Endothelial cell of umbilical vein (primary cell): ENCODE results near the gene CCNF. TPM values are rescaled to one million over a fixed set of nuclear protein-coding genes. Genes with fewer than 3 reads are reported as not detected.
"Not testable (repeated sequence)": the region's sequence is repeated elsewhere in the genome, so short reads cannot be mapped to it uniquely, and the experiment has no call there.

Experiments
- BruUV-seq: library from RNA; stranded (reverse); fragments of 400-500 nt; replicated peaks from 2 replicates; lab custom pipeline; 2021; lab: Mats Ljungman, UMichigan
- CTCF ChIA-PET: fragments of 300-600, 350-600 bp; sonication (Branson Sonifier 250); formaldehyde crosslinking; loops from one replicate; lab custom pipeline; 2021; ENCODE audit warnings: antibody characterized with exemption, inconsistent platforms; lab: Charles Lee
- POLR2A ChIA-PET: fragments of 300-600, 350-600 bp; sonication (Branson Sonifier 250); formaldehyde crosslinking; loops from one replicate; lab custom pipeline; 2021; ENCODE audit warnings: antibody characterized with exemption, inconsistent platforms; lab: Charles Lee
- DNase-seq: peaks from one replicate; pipeline ENCODE4 v3.0.0-alpha.2; 2011; ENCODE audit warnings: low read depth, low spot score
- FAIRE-seq: peaks from 2 replicates; lab custom pipeline; 2011; peaks lifted over from hg19 to GRCh38; lab: Jason Lieb, UNC
- H2AFZ ChIP-seq: 2 replicates; pipeline ENCODE4 v1.6.0; 2012; ENCODE audit warnings: low read depth, low read length, control low read depth, inconsistent platforms
- H3K27ac ChIP-seq: 2 replicates; pipeline ENCODE4 v1.5.1; 2011; ENCODE audit warnings: low read depth, mild to moderate bottlenecking, control low read depth, low read length, moderate library complexity; ENCODE audit not compliant: insufficient read depth
- H3K27me3 ChIP-seq, 2 experiments: 2 replicates each; pipeline versions ENCODE4 v1.6.0 to v1.6.1; 2011; ENCODE audit warnings: low read length in 2 of 2, mixed read lengths in 1 of 2; ENCODE audit not compliant: control insufficient read depth in 2 of 2, insufficient read depth in 2 of 2
- H3K36me3 ChIP-seq, 2 experiments: 2 replicates in 1 of 2; 3 replicates in 1 of 2; pipeline ENCODE4 v1.5.1; 2011; ENCODE audit warnings: low read length in 2 of 2, mild to moderate bottlenecking in 1 of 2, moderate library complexity in 1 of 2; ENCODE audit not compliant: control insufficient read depth in 2 of 2, insufficient read depth in 2 of 2; ENCODE audit errors: extremely low read depth in 1 of 2
- H3K4me1 ChIP-seq: 3 replicates; pipeline ENCODE4 v1.5.1; 2011; ENCODE audit warnings: mild to moderate bottlenecking, low read length; ENCODE audit not compliant: control insufficient read depth, insufficient read depth; ENCODE audit errors: extremely low read depth
- H3K4me2 ChIP-seq: 2 replicates; pipeline ENCODE4 v1.6.1; 2011; ENCODE audit warnings: low read length, control low read depth, mixed read lengths; ENCODE audit not compliant: insufficient read depth
- H3K4me3 ChIP-seq, 3 experiments: fragments of 200-600 bp in 1 of 3; sonication (generic), shearing (Covaris generic) in 1 of 3; replicated peaks in 1 of 3; 2 replicates each; pipeline ENCODE4 v1.5.1; 2011 to 2016; ENCODE audit warnings: control low read depth in 3 of 3, low read length in 3 of 3, mild to moderate bottlenecking in 2 of 3, inconsistent platforms in 1 of 3, low read depth in 1 of 3, moderate library complexity in 1 of 3; ENCODE audit not compliant: insufficient read depth in 1 of 3
- H3K79me2 ChIP-seq: 2 replicates; pipeline ENCODE4 v1.6.0; 2012; ENCODE audit warnings: low read length, inconsistent platforms; ENCODE audit not compliant: control insufficient read depth, insufficient read depth
- H3K9ac ChIP-seq: replicated peaks from 2 replicates; pipeline ENCODE3; 2011; ENCODE audit warnings: low read length, control low read depth; ENCODE audit not compliant: insufficient read depth; ENCODE audit errors: extremely low read depth
- H3K9me1 ChIP-seq: replicated peaks from 3 replicates; pipeline ENCODE4 v1.6.0; 2011; ENCODE audit warnings: mild to moderate bottlenecking, low read length; ENCODE audit not compliant: control insufficient read depth, insufficient read depth; ENCODE audit errors: extremely low read depth
- H3K9me3 ChIP-seq: replicated peaks from 2 replicates; pipeline ENCODE4 v1.5.1; 2012; ENCODE audit warnings: low read length, inconsistent platforms; ENCODE audit not compliant: control insufficient read depth, insufficient read depth
- H4K20me1 ChIP-seq: replicated peaks from 2 replicates; pipeline ENCODE3; 2011; ENCODE audit warnings: mild to moderate bottlenecking, low read length; ENCODE audit not compliant: control insufficient read depth, insufficient read depth; ENCODE audit errors: extremely low read depth
- EZH2 ChIP-seq: IDR thresholded peaks from 2 replicates; pipeline ENCODE4 v1.6.1; 2012; ENCODE audit warnings: borderline replicate concordance, low read depth, mild to moderate bottlenecking, moderate library complexity, low read length, inconsistent platforms; ENCODE audit not compliant: severe bottlenecking
- FOS ChIP-seq: IDR thresholded peaks from 2 replicates; pipeline ENCODE4 v1.6.1; 2011; ENCODE audit warnings: mild to moderate bottlenecking, low read length, moderate library complexity, borderline replicate concordance; ENCODE audit not compliant: insufficient read depth
- GATA2 ChIP-seq: IDR thresholded peaks from 2 replicates; pipeline ENCODE4 v1.7.0; 2011; ENCODE audit warnings: low read depth, mild to moderate bottlenecking, moderate library complexity, mixed read lengths, low read length; ENCODE audit not compliant: insufficient read length, insufficient read depth
- JUN ChIP-seq: IDR thresholded peaks from 2 replicates; pipeline ENCODE4 v1.6.1; 2011; ENCODE audit warnings: borderline replicate concordance, low read depth; ENCODE audit not compliant: insufficient read length, insufficient read depth
- MYC ChIP-seq: IDR thresholded peaks from one replicate; pipeline ENCODE4 v1.6.1; 2011; ENCODE audit warnings: mild to moderate bottlenecking, low read depth, low read length
- POLR2A ChIP-seq: IDR thresholded peaks from 2 replicates; pipeline ENCODE4 v1.6.1; 2012; ENCODE audit warnings: low read depth, mild to moderate bottlenecking, control low read depth, low read length
- POLR2AphosphoS5 ChIP-seq: IDR thresholded peaks from 2 replicates; pipeline ENCODE4 v1.6.1; 2012; ENCODE audit warnings: low read depth, mild to moderate bottlenecking, control low read depth, low read length, moderate library complexity; ENCODE audit not compliant: insufficient read depth
- dilution Hi-C: fragments of 300-500 bp; cut with MboI; formaldehyde crosslinking; loops from one replicate; pipeline ENCODE4 v1.15.0; 2019; ENCODE audit warnings: low sequenced_read_pairs; ENCODE audit not compliant: extremely low pct_ligation_motif_present
- intact Hi-C: fragments of 100-400 bp; cut with micrococcal nuclease; formaldehyde crosslinking; loops from one replicate; pipeline ENCODE4 v1.10.0; 2022
- polyA plus RNA-seq, 4 experiments: library from polyadenylated mRNA; depleted of rRNA in 3 of 4; stranded (reverse) in 3 of 4; unstranded in 1 of 4; fragments of >200 nt; gene quantifications; 2 replicates each; pipeline versions ENCODE4 v1.2.1 to v1.2.3, GENCODE V29; 2011 to 2012; ENCODE audit warnings: missing spikeins in 1 of 4
- total RNA-seq: library from RNA; stranded (reverse); gene quantifications from 2 replicates; pipeline ENCODE4 v1.2.3, GENCODE V29; 2021

The CCNF gene
- total and polyA plus RNA-seq, 2 donors (not counting 3 experiments of a cell fraction or from before 2014, with no cell fraction given), result 13.9 to 48.9 TPM

- H3K27me3 ChIP-seq, H4K20me1 ChIP-seq, BruUV-seq, H3K9me3 ChIP-seq, H3K79me2 ChIP-seq, H3K36me3 ChIP-seq, dilution Hi-C loops, H3K4me2 ChIP-seq, POLR2A ChIA-PET, intact Hi-C loops, H3K4me3 ChIP-seq, FAIRE-seq, H3K4me1 ChIP-seq, H3K27ac ChIP-seq, H3K9me1 ChIP-seq, H2AFZ ChIP-seq, DNase-seq, H3K9ac ChIP-seq: not testable (repeated sequence)
- CTCF ChIA-PET, result interaction anchor here (1.0 kb wide), 1 partner anchor 22 kb away, joined by 3 read pairs; no protein-coding TSS in a partner anchor
Observed at GRCh38 chr16:2479996-2480395, 50.7 kb downstream of the CCNF start.

GRCh38 chr16:2480948-2481347 lies 51.7 kb downstream of the CCNF start:
- no peak overlapping the region for H3K27ac ChIP-seq
- H3K4me1 ChIP-seq, result peaks cover 1% of the 10 kb centered on the region
- ChIA-PET POLR2A (no interaction called here), CTCF (interaction anchor here (0.6 kb wide), 1 partner anchor 454 kb away, joined by 4 read pairs; the partner anchor contains the start of gene NHERF2)
- DNase-seq, result no peak
- no TSS peak for BruUV-seq
- H3K36me3 ChIP-seq, result no peaks in the 10 kb centered on the region
- no peaks in the 10 kb centered on the region for H3K9me1 ChIP-seq
- TF ChIP-seq EZH2, result no peak
- TF ChIP-seq JUN, result no peak
- TF ChIP-seq GATA2, result no peak
- no peak for TF ChIP-seq FOS
- TF ChIP-seq MYC, result no peak
- no peak for TF ChIP-seq POLR2A
- TF ChIP-seq POLR2AphosphoS5, result no peak
- peaks cover 5% of the 10 kb centered on the region for H3K79me2 ChIP-seq
- intact Hi-C loops (no loop called here), dilution Hi-C loops (no loop called here)
- H3K9ac ChIP-seq, result no peak overlapping the region
- H3K9me3 ChIP-seq, result no peaks in the 10 kb centered on the region
- no peak for FAIRE-seq
- no peak overlapping the region for H3K4me3 ChIP-seq
- no peaks in the 10 kb centered on the region for H3K27me3 ChIP-seq
- H4K20me1 ChIP-seq, result no peaks in the 10 kb centered on the region
- no peak overlapping the region for H2AFZ ChIP-seq
- H3K4me2 ChIP-seq, result no peak overlapping the region
